ENCODE measurements around the gene NKAIN2.
A peak's percentile ranks its signal among the peaks of the same experiment; 100 is the strongest.

NKAIN2 gene

DNA sequence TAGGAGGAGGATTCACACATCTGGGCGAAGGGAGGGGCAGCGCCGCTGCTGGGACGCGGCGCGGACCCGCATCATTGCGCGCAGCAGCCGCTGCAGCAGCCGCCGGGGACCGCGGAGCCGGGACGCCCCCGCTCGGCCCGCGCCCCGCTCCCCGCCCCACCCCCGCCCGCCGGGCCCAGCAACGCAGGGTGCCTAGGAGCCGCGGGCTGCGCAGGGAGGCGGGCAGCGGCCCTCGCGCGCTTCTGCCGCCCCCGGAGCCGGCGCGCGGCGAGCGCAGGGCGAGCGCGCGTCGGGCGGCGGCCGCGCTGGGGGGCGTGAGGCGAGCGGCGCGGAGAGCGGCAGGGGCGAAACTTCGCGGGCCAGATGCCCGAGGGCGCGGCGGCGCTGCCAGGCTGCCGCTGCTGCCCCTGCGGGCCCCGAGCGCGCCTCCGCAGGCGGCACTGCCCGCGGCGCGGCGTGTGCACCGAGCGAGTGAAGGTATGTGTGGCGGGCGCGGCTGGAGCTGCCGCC, at the start of gene NKAIN2:
NKAIN2 (plus strand) TSS at position 362 of the 510 bp plus-strand sequence.
- no peak for DNase-seq

DNA sequence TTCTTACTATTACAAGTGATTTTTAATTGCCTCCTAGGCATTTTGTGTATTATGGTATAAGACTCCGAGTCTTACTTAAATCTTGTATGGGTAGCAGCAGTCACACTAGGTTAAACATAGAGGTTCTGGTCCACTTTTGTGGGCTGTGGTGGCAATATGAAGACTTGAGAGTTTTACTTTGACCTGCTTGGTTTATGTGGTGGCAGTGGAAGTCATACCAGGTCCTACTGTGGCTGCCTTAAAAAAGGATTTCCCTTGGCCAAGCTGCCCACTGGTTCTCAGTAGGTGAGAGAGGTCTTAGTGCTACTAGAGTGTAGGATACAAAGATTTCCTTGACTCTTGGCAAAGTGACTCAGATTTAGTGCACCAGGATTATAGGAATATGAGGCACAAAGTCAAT, 44.2 kb upstream of the NKAIN2 start:
- DNase-seq, result no peak

DNA sequence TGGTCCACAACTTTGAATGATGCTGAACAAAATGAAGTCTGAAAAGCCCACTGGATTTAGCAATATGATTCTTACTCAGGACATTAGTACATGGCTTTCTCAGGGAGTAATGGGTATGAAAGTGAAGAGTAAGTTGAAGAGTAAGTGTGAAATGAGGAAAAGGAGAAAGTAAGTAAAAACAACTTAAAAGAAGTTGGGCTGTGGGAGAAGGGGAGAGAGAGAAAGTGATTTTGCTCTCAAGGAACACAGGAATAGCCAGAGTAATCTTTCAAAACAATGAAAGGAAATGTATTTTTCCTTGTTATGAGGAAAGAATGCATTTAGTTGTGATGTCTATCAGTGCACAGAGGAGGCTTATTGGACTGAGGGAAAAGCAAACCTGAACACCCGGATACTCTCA, 39.8 kb upstream of the NKAIN2 start:
- no peak for DNase-seq

DNA sequence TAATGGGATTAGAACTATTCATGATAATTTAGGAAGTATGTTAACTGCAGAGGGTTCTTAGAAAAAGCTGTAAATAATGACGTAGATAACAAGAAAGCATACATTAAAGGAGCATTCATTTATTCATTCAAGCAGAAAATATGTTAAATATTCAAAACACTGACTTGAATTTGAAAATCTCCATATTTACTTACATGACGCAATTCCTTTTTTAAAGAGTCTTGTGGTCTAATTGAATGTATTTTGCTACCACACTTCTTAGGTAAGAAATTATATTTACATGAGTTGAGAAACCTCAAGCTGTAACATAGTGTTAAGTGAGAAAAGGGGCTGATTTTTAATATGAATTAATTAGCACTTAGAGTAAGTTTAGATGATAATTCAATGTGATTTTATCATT, 38.9 kb upstream of the NKAIN2 start:
- no peak for DNase-seq

DNA sequence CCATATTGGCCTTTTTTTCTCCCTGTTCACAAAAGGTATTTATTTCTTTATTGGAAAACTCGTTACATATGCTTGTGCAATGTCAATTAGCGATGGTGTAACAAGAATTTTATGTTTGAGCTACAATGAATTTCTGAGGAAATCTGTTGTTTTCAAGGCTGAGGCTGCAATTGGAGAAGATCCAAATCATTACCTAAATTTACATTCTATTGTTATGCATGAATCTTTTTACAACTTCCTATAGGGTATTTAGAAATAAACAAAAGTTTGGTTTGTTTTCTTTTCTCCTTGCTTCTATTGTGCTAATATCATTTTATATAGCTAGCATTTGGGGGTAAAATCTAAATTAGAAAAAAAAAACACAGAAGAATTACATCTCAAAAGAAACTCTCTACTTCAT, 34.7 kb upstream of the NKAIN2 start:
- DNase-seq, result no peak

DNA sequence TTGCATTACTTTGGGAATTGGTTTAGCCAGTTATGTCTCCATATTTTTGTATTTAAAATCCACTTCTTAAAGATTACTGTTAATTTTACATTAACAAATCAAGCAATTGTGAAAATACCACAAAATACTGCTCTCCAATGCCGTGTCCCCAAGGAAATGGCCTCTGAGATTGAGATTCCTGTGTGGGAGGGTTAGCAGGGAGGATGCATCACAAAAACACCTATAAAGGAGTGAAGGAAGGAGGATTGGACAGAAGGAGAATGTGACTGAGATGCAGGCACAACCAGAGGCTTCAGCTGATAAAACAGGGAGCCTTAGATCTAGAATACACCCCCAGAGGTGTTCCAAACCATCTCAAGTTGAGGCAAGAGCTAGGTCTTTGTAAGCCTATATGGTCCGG, 34.2 kb upstream of the NKAIN2 start:
- no peak for DNase-seq

DNA sequence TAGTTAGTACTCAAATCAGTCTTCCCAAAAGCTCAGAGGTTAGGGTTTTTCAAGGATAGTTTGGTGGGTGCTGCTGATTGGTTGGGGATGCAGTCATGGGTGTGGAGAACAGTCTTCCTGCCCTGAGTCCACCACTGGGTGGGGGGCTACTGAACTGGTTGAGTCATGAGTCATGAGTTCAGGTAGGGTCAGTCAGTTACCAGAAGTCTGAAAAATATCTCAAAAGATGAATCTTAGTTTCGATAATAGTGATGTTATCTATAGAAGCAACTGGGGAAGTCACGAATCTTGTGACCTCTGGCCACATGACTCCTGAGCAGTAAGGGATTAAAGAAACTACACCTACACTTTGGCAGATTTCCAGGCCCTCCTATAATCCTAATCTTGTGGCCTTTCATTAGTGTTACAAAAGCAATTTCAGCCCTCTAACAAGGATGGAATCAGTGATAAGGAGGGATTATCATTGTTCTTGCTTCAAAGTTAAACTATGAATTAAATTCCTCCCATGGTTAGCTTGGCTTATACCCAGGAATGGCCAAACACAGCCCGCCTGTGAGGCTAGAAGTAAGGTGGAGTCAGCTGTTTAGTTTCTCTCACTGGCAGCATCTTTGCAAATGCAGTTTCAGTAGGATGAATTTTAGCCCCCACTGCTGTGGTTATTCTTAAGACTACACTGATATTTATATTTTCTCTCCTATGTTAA, 33.3 kb upstream of the NKAIN2 start:
- no peak for DNase-seq

DNA sequence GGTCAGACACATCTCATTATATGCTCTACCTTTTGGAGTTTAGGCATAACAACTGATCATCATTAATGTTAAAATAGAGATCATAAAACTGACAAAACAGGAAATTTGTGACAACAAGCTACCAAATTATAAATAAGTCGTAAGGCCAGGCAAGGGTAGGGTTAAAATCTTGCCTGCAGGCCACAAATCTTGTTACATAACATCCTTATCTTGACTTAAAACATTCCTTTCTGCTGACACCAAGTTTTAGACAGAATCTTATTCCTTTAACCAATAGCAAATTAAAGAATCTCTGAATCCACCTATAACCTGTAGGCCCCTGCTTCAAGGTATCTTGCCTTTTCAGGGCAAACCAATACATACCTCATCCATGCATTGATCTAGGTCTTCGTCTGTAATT, 32.5 kb upstream of the NKAIN2 start:
- DNase-seq, result no peak

DNA sequence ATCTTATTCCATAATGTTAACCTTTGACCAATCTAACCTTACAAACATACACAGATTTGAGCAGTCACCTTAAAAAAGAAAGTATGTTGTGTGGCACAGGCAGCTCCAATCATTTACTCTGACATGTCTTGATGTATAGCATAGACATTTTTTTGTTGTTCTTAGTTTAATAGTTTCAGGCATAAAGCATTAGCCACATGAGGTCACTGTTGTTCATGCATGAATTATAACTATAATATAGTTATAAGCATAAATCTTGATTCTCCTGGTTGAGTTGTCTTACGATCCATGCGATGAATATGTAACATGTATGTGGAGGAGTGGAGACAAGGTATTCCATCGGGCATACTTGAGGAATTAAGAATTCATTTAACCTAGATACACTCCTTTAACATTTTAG, 26.1 kb upstream of the NKAIN2 start:
- no peak for DNase-seq

DNA sequence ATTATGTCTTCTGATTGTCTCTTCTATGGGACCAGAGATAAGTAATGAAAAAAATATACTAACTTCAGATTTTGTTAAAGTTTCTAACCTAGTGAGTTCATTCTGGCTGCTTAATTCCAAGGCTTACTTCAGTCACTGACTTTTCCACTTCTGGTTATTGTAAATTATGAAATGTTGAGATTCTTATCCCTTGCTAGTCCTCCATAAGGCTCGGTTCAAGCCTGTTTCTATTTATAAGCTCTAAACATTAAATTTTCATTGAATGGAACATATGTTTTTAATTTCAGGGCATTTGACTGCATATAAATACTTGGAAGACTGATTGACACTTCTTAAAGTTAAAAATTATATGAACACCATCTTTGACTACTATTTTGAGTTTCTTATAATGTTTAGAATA, 23.6 kb upstream of the NKAIN2 start:
- no peak for DNase-seq

DNA sequence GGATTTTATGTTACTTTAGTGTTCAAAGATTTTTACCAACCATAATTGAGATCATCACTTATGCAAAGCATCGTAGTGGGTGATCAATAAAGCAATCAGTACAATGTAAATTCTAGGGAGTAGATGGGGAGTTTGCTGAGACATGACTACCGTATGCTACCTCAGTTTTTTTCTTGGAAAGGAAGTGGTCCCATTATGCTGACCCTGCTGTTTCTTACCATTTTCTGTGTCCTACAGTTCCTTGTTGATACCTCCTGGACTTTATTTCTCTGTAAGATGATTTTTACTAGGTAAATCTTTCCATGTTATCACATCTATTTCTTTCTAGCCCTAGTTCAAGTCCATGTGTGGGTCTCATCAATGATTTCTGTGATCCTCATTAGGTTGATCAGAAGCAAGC, 19.3 kb upstream of the NKAIN2 start:
- DNase-seq, result no peak

DNA sequence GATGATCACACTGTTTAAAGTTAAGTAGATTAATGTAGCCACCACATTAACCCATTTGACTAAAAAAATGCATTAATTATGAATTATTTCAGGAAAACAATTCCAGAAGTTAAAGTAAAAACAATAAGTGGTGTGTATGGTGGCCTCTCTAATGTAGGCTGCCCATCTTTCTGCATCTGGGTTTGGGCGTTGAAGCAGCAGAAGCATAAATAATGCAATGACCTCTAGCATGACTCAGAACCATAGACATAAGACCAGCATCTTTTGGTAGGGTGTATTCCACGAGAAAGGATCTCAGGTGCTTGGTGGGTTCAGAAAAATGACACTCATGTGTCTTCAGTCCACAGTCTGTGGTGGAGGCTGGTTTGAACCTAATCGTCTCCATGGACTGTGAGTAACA, 18.6 kb upstream of the NKAIN2 start:
- no peak for DNase-seq

DNA sequence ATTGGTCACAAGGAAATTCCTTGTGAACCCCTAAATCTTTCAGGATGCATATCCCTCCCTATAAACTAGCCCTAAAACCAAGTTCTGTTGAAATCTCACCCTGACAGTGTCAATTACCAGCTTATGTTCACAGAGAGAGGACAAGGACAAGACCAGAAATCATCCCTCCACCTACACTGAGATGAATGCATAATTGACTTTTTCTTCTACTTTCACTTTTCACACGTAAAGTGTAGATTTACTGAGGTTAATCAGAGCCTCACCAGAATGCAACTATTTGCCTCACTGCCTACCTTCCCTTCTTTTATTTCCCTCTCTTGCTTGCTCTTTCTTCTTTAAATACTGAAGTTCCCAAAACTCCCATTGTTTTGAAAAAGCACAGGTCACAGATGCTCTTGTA, 15.3 kb upstream of the NKAIN2 start:
- no peak for DNase-seq

DNA sequence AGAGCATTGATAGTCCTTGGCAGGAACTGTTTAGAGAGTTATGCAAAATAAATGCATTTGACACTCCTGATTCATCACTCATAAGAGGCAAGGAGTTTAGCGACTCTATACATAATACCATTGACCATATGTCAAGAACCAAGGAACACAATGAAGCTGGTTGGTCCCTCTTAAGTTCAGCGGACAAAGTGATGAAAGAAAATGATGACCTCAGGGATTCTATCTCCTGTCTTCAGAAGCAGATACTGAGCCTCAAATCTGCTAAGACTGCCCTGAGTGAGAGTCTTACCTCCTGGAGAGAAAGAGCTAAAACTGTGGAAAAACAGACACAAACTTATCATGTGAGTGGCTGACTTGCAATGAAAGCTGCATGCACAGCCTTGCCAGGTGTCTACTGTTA, 9.5 kb upstream of the NKAIN2 start:
- no peak for DNase-seq

DNA sequence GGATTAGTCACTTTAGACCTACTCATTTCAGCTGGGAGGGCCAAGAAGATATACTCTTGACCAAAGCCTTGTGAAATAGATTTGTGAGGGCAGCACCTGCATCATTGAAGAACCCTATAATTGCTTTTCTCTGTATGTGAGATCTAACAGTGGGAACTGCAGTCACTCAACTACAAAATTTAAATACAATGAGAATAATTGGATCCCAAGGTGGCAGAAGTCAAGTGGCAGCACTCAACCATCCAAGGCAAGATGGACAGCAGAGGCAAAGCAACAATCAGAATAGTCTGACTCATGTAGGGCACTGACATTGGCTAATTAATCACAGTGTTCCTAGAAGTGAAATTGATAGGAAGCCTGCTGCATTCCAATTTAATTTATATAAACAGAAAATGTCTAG, 8.9 kb upstream of the NKAIN2 start:
- DNase-seq, result no peak

DNA sequence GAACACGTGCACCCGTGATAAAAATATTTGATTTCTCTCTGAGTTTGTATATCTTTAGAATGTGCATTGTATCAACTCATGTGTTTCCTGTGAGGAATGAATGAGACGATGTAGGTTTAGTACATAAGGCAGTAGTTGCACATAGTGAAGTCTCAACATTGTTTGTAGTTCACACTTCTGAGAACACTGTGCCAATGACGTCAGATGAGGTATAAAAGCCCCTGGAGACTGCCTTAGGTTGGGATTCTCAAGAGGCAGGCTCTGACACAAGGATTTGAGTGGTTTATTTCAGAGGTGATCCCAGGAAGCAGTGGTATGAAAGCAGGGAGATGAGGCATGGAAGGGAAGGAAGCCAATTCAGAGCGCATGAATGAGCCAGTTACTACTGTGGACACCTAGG, 2.6 kb upstream of the NKAIN2 start:
- DNase-seq, result no peak

DNA sequence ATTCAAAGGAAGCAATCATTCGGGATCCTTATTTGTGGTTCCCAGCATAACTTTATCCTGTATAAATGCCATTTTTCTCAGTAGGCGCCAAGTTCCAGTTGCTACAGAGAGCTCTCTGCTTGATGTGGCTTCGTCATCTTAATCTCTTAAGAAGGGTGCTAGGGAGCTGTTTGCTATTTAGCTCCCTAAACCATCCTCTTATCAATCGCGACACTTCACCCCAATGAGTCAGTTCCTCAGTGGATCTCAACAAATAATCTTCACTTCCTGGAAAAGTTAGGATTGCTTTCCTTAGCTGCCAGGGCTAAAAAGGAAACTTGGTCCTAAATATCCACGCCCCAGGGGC, 1.3 kb upstream of the NKAIN2 start:
- DNase-seq, result no peak

DNA sequence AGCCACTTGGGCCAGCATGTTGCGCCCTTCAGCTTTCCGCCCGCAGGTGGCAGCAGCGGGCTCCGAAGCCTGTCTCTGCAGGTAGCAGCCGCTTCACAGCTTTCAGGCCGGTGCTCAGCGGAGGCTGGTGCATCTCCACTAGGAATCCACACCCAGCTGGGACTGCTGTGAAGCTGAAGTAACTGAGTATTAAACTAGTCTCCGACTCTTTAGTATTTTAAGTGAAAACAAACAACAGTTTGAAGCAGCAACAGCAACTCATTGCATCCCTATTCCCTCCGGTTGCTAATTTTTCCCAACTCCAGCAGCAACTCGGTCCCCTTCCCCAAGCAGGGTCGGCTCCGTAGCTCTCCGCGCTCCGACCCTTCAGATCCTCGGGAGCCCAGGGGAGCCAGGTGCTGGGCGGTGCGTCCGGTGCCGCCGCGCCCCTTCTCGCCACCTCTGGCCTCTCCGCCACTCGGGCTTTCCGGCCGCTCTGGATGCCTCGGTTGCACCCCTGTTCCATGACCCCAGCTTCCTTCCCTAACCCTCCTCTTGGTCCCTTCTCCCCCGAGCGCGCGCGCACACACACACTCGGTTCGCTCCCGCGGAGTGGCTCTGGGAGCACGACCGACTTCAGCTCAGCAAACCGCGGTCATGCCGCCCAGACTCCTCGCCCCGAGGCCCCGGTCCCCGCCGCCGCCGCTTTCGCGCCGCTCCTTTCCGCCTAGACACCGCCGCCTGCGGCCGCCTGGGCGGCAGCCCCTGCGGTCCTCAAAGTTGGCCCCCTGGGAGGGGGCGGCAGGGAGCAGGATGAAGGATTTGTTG, 765 bp upstream of the NKAIN2 start:
- peak; percentile 40 to 50 for DNase-seq

DNA sequence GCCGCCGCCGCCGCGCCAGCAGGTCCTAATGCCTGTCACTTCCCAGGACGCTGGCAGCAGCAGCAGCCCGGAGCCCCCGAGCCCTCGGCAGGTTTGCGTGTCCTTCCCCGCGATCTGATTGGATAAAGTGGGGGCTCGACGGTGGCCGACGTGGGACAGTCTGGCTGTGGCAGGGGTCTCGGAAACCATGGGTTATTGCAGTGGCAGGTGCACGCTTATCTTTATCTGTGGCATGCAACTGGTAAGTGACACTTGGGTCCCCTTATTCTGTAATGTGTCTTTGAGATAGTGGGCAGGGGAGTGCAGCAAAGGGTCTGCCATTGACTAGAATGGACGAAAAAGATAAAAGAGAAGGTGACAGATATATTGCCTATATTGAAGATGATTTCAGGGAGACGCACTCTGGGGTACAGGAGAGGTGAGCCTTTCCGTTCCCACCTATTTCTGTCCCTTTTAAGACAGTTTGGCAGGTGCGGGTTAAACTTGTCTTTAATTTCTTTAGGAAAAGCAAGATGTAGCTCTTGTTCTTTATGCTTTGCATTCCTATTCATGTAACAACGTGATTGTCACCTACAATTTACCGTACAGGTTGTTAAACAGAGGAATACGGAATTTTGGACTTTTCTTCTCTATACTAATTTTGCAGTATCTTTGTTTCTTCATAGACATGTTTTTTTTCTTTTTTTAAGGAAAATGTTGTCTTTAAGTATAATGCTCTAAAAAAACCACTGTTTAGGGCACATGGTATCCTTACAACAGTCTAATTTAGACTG, 535 bp downstream of the NKAIN2 start:
- no peak for DNase-seq

DNA sequence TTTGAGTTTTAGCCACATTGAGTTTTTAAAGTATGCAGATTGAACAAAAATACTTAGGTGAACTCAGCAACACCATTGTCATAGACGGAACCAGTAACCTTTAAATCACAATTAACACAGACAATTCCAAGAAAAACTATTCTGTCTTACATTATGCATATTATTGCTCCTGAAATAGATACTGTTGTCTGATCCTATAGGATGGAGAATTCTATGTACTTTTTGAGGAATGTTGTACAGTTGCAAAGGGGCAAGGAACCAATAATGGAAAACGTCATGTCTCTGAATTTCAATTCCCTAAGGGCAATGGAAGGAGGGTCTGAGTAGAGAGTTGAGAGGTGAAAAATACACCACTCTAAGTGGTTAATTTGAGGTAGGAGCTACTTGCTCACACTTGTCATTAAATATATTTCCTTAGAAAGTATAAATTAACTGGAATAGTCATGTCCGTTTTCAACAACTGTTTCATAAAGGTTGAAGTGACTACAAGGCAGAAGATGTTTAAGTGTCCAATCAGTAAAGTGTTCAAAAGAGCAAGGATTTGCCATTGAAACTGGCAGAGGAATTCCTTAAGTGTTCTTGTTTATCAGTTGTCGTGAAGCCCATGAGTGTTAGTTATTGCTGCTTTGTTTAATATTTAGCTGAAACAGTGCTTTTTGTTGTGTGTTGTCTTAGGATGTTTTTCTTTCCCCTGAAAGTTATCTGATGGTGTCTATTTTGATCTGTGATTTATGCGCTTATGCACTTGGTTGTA, 1.3 kb downstream of the NKAIN2 start:
- no peak for DNase-seq

DNA sequence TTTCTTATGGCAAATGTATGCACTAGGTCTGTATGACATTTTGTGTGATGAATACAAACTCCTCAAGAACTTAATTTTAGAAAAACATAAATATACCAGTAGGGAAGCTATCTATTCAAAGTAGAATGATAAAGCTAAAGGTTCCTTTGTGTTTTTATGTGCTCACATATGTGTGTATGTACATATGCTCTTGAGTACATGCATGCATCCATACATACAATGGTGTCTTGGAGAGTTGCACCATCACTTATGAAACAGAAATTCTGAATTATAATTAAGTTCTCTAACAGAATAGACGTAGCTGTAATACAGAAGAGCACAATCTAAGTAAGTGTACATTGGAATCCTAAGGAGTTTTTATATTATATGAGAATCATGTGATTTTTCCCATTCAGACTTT, 2.3 kb downstream of the NKAIN2 start:
- no peak for DNase-seq

DNA sequence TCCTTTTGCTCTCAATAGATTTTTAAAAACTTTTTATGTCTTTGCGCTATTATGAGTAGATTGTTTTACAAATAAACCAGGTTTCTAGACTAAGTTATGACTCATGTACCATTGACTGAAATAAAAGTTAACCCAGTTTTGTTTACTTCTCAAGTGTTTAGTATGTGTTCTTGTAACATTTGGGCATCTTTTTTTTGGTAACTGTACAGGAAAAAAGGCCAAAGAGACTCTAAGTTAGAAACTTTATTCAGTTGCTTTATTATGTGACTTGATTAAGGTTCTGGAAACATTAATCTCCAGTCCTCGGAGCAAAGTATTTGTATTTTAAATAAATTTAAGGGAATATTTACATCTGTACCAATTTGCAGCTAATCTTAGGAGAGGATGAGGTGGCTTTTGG, 2.9 kb downstream of the NKAIN2 start:
- DNase-seq, result no peak

DNA sequence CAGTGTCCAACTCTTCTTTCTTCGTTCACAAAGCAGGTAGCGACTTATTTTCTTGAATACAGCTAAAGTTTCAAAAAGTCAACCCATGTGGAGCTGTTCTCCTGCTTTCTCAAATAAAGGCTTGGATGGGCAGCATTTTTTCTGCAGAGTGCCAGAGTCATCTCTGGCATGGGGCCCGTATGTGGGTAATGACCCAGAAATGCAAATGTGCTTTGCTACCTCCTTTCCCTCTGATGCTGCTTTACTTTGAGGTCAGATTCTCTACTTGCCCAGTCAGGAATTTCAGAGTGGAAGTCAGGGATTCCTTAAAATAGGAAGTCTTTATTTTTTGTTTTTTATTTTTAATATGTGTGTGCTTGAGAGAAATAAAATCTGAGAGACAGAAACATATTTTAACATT, 4.9 kb downstream of the NKAIN2 start:
- no peak for DNase-seq

Data from CD4-positive, alpha-beta T cell treated with Interleukin-4 for 1 hour (primary cell).